Peyer's patch (tissue), 4 donors: ENCODE measurements around the gene HAND1. TPM values are rescaled to one million over a fixed set of nuclear protein-coding genes. Genes with fewer than 3 reads are reported as not detected.
A peak's percentile ranks its signal among the peaks of the same experiment; 100 is the strongest.

Experiments
- DNase-seq, 3 donors: peaks; one replicate each; pipeline ENCODE4 v3.0.0-alpha.2; 2017 to 2019
- H3K27ac ChIP-seq, 4 donors: fragments of 200-600 bp; sonication (generic); one replicate each; pipeline ENCODE4 v1.5.1; 2016 to 2019
- H3K27me3 ChIP-seq, 2 donors: fragments of 200-600 bp; sonication (generic); one replicate each; pipeline ENCODE4 v1.5.1; 2019
- H3K36me3 ChIP-seq, 3 donors: fragments of 200-600 bp; sonication (generic); one replicate each; pipeline ENCODE4 v1.5.1; 2016 to 2019
- H3K4me1 ChIP-seq, 4 donors: fragments of 200-600 bp; sonication (generic); one replicate each; pipeline ENCODE4 v1.5.1; 2016 to 2019
- H3K4me3 ChIP-seq, 4 donors: fragments of 200-600 bp; sonication (generic); 1 replicate in 3 of 4; 2 replicates in 1 of 4; pipeline ENCODE4 v1.5.1; 2016 to 2019; ENCODE audit warnings: mild to moderate bottlenecking in 1 of 4
- H3K9me3 ChIP-seq, 4 donors: fragments of 200-600 bp; sonication (generic); one replicate each; pipeline ENCODE4 v1.5.1; 2016 to 2019; ENCODE audit warnings: mild to moderate bottlenecking in 1 of 4
- CTCF ChIP-seq, 6 experiments: fragments of 450-650 bp in 4 of 6; fragments of 200-600 bp in 2 of 6; sonication (generic) in 1 of 6; IDR thresholded peaks; one replicate each; pipeline ENCODE4 v1.5.1; 2017 to 2019; ENCODE audit warnings: antibody characterized with exemption in 6 of 6, mild to moderate bottlenecking in 3 of 6, moderate library complexity in 1 of 6
- POLR2A ChIP-seq, 2 donors: fragments of 450-650 bp; IDR thresholded peaks; one replicate each; pipeline ENCODE4 v1.5.1; 2017; ENCODE audit warnings: antibody characterized with exemption in 2 of 2, mild to moderate bottlenecking in 2 of 2, moderate library complexity in 2 of 2
- total RNA-seq, 4 donors: library from RNA; depleted of rRNA; stranded (reverse); fragments of >200 nt; gene quantifications; one replicate each; pipeline ENCODE4 v1.1.0, GENCODE V29; 2016

Gene HAND1
- total RNA-seq, 4 donors from 2014 or later, result 0.54 to 1.8 TPM; not detected in 2

- TF ChIP-seq CTCF (IDR thresholded peaks at IDR 0.05), result no peak
- TF ChIP-seq POLR2A (IDR thresholded peaks at IDR 0.05), result no peak
- peaks cover 0 to 48% (median 15%) of the 10 kb centered on the region in 4 donors for H3K4me1 ChIP-seq
- H3K36me3 ChIP-seq, result no peaks in the 10 kb centered on the region
- peak overlapping the region in 3 of 4 donors; percentile 17 to 48 (median 18) for H3K4me3 ChIP-seq
- H3K9me3 ChIP-seq, result no peaks in the 10 kb centered on the region
- no peak for DNase-seq
- peaks cover 0 to 93% of the 10 kb centered on the region in 2 donors for H3K27me3 ChIP-seq
- peak overlapping the region in 1 of 4 donors; percentile 73 for H3K27ac ChIP-seq
These were observed 424 bp downstream of the HAND1 start for GRCh38 chr5:154477382-154478223.

GRCh38 chr5:154476354-154477205 is 1.4 kb downstream of the HAND1 start:
- H3K4me1 ChIP-seq, result peaks cover 0 to 45% (median 15%) of the 10 kb centered on the region in 4 donors
- no peaks in the 10 kb centered on the region for H3K36me3 ChIP-seq
- TF ChIP-seq POLR2A (IDR thresholded peaks at IDR 0.05) (no peak), CTCF (IDR thresholded peaks at IDR 0.05) (no peak)
- H3K4me3 ChIP-seq, result peak overlapping the region in 1 of 4 donors; percentile 48
- H3K27me3 ChIP-seq, result peaks cover 0 to 86% of the 10 kb centered on the region in 2 donors
- peak overlapping the region in 1 of 4 donors; percentile 73 for H3K27ac ChIP-seq
- DNase-seq, result no peak
- no peaks in the 10 kb centered on the region for H3K9me3 ChIP-seq

- H3K9me3 ChIP-seq, result no peaks in the 10 kb centered on the region
- peaks cover 0 to 45% (median 15%) of the 10 kb centered on the region in 4 donors for H3K4me1 ChIP-seq
- no peaks in the 10 kb centered on the region for H3K36me3 ChIP-seq
- peak overlapping the region in 1 of 4 donors; percentile 73 for H3K27ac ChIP-seq
- H3K4me3 ChIP-seq, result peak overlapping the region in 2 of 4 donors; percentile 15 to 48
- TF ChIP-seq POLR2A (IDR thresholded peaks at IDR 0.05) (no peak), CTCF (IDR thresholded peaks at IDR 0.05) (no peak)
- peaks cover 0 to 78% of the 10 kb centered on the region in 2 donors for H3K27me3 ChIP-seq
- no peak for DNase-seq
These were observed 2.3 kb downstream of the HAND1 start for GRCh38 chr5:154475591-154476353.

GRCh38 chr5:154474396-154475334 is 3.4 kb downstream of the HAND1 start:
- H3K4me3 ChIP-seq, result peak overlapping the region in 1 of 4 donors; percentile 48
- TF ChIP-seq POLR2A (IDR thresholded peaks at IDR 0.05) (no peak), CTCF (IDR thresholded peaks at IDR 0.05) (no peak)
- no peak for DNase-seq
- H3K36me3 ChIP-seq, result no peaks in the 10 kb centered on the region
- H3K27me3 ChIP-seq, result peaks cover 0 to 67% of the 10 kb centered on the region in 2 donors
- H3K9me3 ChIP-seq, result no peaks in the 10 kb centered on the region
- H3K4me1 ChIP-seq, result peaks cover 0 to 45% (median 15%) of the 10 kb centered on the region in 4 donors
- peak overlapping the region in 1 of 4 donors; percentile 61 for H3K27ac ChIP-seq
